HepG2 (cell line): ENCODE measurements around the gene TMEM107. TPM values are rescaled to one million over a fixed set of nuclear protein-coding genes. Genes with fewer than 3 reads are reported as not detected.
A peak's percentile ranks its signal among the peaks of the same experiment; 100 is the strongest.

Source experiments
- ATAC-seq: fragments of 200-7000 bp; cut with Tn5 transposase; 3 replicates; pipeline ENCODE4 v1.9.1; 2020; ENCODE audit warnings: mild to moderate bottlenecking, moderate library complexity
- BruUV-seq: library from RNA; stranded (reverse); fragments of 400-500 nt; replicated peaks from 2 replicates; lab custom pipeline; 2021; lab: Mats Ljungman, UMichigan
- CTCF ChIA-PET: fragments of 300-600 bp; formaldehyde crosslinking; extraction: SDS; loops from one replicate; lab custom pipeline; 2021; ENCODE audit warnings: low total read pairs, inconsistent platforms, low intra/inter-chr PET ratio; lab: Yijun Ruan, JAX
- POLR2A ChIA-PET: fragments of 350-600 bp; sonication (Branson Sonifier 250); formaldehyde crosslinking; loops from one replicate; lab custom pipeline; 2020; ENCODE audit warnings: antibody characterized with exemption, inconsistent platforms; lab: Yijun Ruan, JAX
- DNase-seq: peaks from one replicate; pipeline ENCODE4 v3.0.0-alpha.2; 2015; ENCODE audit warnings: low spot score
- FAIRE-seq: peaks from 3 replicates; lab custom pipeline; 2011; peaks lifted over from hg19 to GRCh38; lab: Jason Lieb, UNC
- H2AFZ ChIP-seq: one replicate; pipeline ENCODE4 v1.6.1; 2011; ENCODE audit warnings: low read length, inconsistent platforms
- H3K27ac ChIP-seq: fragments of 300-600 bp; 3 replicates; pipeline ENCODE4 v1.8.0; 2011; ENCODE audit warnings: mixed run types, mild to moderate bottlenecking, mixed read lengths, low read length, inconsistent platforms; ENCODE audit not compliant: insufficient read depth; ENCODE audit errors: extremely low read length
- H3K27me3 ChIP-seq, 2 experiments: fragments of 200-600 bp in 1 of 2; 2 replicates in 1 of 2; 3 replicates in 1 of 2; pipeline versions ENCODE4 v1.6.0 to v1.8.0; 2011; ENCODE audit warnings: low read length in 2 of 2, mild to moderate bottlenecking in 2 of 2, moderate library complexity in 2 of 2, inconsistent platforms in 1 of 2; ENCODE audit not compliant: insufficient read depth in 2 of 2, control insufficient read depth in 1 of 2
- H3K36me3 ChIP-seq, 2 experiments: fragments of 200-600 bp in 1 of 2; replicated peaks in 1 of 2; 2 replicates in 1 of 2; 3 replicates in 1 of 2; pipeline versions ENCODE4 v1.5.1 to v1.8.0; 2011; ENCODE audit warnings: low read length in 2 of 2, inconsistent platforms in 1 of 2; ENCODE audit not compliant: insufficient read depth in 2 of 2, control insufficient read depth in 1 of 2
- H3K4me1 ChIP-seq: 2 replicates; pipeline ENCODE4 v1.5.1; 2012; ENCODE audit warnings: low read length, inconsistent platforms; ENCODE audit not compliant: insufficient read depth
- H3K4me2 ChIP-seq: 2 replicates; pipeline ENCODE4 v1.6.0; 2011; ENCODE audit warnings: low read depth, low read length, inconsistent platforms
- H3K4me3 ChIP-seq, 3 experiments: fragments of 200-600 bp in 1 of 3; sonication (generic), shearing (Covaris generic) in 1 of 3; replicated peaks in 1 of 3; 2 replicates each; pipeline ENCODE4 v1.5.1; 2011 to 2016; ENCODE audit warnings: low read length in 3 of 3, inconsistent platforms in 2 of 3, low read depth in 2 of 3, mild to moderate bottlenecking in 2 of 3, control low read depth in 1 of 3, mixed read lengths in 1 of 3; ENCODE audit not compliant: insufficient read depth in 1 of 3
- H3K79me2 ChIP-seq: one replicate; pipeline ENCODE4 v1.6.1; 2011; ENCODE audit warnings: low read length, inconsistent platforms; ENCODE audit not compliant: insufficient read depth
- H3K9ac ChIP-seq: 2 replicates; pipeline ENCODE4 v1.6.0; 2011; ENCODE audit warnings: mild to moderate bottlenecking, low read depth, low read length, inconsistent platforms; ENCODE audit not compliant: insufficient read depth
- H3K9me3 ChIP-seq: 2 replicates; pipeline ENCODE4 v1.5.1; 2012; ENCODE audit warnings: mild to moderate bottlenecking, low read length
- H4K20me1 ChIP-seq: 2 replicates; pipeline ENCODE4 v1.6.0; 2011; ENCODE audit warnings: inconsistent platforms, mild to moderate bottlenecking, low read length, moderate library complexity; ENCODE audit not compliant: insufficient read depth
- FLYWCH1 ChIP-seq: sonication (generic); formaldehyde crosslinking; IDR thresholded peaks from 2 replicates; pipeline ENCODE4 v1.8.1; 2023; ENCODE audit warnings: mild to moderate bottlenecking, missing genetic modification reagents
- TFE3 ChIP-seq: IDR thresholded peaks from 2 replicates; pipeline ENCODE4 v1.6.1; 2016
- ZBTB39 ChIP-seq: sonication (generic); formaldehyde crosslinking; IDR thresholded peaks from 2 replicates; pipeline ENCODE4 v1.5.0; 2020; ENCODE audit warnings: missing genetic modification reagents
- ZFX ChIP-seq: sonication (generic); formaldehyde crosslinking; IDR thresholded peaks from 2 replicates; pipeline ENCODE4 v1.4.0; 2020; ENCODE audit warnings: mild to moderate bottlenecking, low read depth, missing genetic modification reagents, moderate library complexity
- ZNF704 ChIP-seq: sonication (generic); formaldehyde crosslinking; IDR thresholded peaks from 2 replicates; pipeline ENCODE4 v1.8.1; 2023; ENCODE audit warnings: mild to moderate bottlenecking, inconsistent platforms, moderate library complexity, missing genetic modification reagents, borderline replicate concordance
- WGBS: methylation state at CpG from one replicate; pipeline ENCODE4 v1.1.6; 2017; ENCODE audit warnings: low lambda C conversion rate; 5-methylcytosine and 5-hydroxymethylcytosine counted together
- in situ Hi-C: cut with HindIII; loops from 2 replicates; pipeline ENCODE4 v1.10.0; 2017; ENCODE audit warnings: low pct_unique_long_range_greater_than_20kb; ENCODE audit not compliant: extremely low pct_ligation_motif_present
- intact Hi-C: fragments of 100-400 bp; cut with micrococcal nuclease; formaldehyde crosslinking; loops from one replicate; pipeline ENCODE4 v1.10.0; 2022; ENCODE audit not compliant: unreplicated experiment
- polyA plus RNA-seq, 8 experiments: library from polyadenylated mRNA; depleted of rRNA in 3 of 8; stranded (reverse) in 7 of 8; unstranded in 1 of 8; fragments of >200 nt; fragmentation: Illumina TruSeq in 4 of 8; extraction: Trizol in 4 of 8; gene quantifications; 2 replicates each; pipeline versions ENCODE4 v1.2.1 to v1.2.3, GENCODE V29; 2011 to 2016; ENCODE audit warnings: low read depth in 4 of 8, missing spikeins in 1 of 8, mixed read lengths in 1 of 8; ENCODE audit not compliant: insufficient read depth in 1 of 8
- total RNA-seq, 5 experiments: library from RNA; depleted of rRNA; stranded (reverse); fragments of >200 nt; fragmentation: Illumina TruSeq; extraction: Trizol; gene quantifications; 2 replicates each; pipeline ENCODE4 v1.2.3, GENCODE V29; 2016; ENCODE audit warnings: low read depth in 1 of 5

The TMEM107 gene
- total and polyA plus RNA-seq, 2 of the 13 experiments (the other 11 are each of a cell fraction or from before 2014, with no cell fraction given), result 7.2 to 15.3 TPM

- H3K4me3 ChIP-seq, result peak overlapping the region; percentile 58 to 70 (median 63)
- TF ChIP-seq ZNF704 (CRISPR knock-in tag), result no peak
- no peak for TF ChIP-seq TFE3 (CRISPR knock-in tag)
- H4K20me1 ChIP-seq, result no peaks in the 10 kb centered on the region
- H3K79me2 ChIP-seq, result peaks cover 6% of the 10 kb centered on the region
- BruUV-seq, result no TSS peak
- ATAC-seq, result no peak
- no peak overlapping the region for H2AFZ ChIP-seq
- no peak for DNase-seq
- POLR2A ChIA-PET, result interaction anchor here (0.6 to 1.9 kb wide), 5 partner anchors 17 to 65 kb away, joined by 3 to 34 read pairs (median 8); partner anchors contain the start of gene ALOXE3
- 64% methylated on average over 7 of the region's 11 CpGs for WGBS
- no peaks in the 10 kb centered on the region for H3K9me3 ChIP-seq
- H3K27me3 ChIP-seq, result no peaks in the 10 kb centered on the region
- intact Hi-C loops, result no loop called here
- peaks cover 68% of the 10 kb centered on the region for H3K4me1 ChIP-seq
- peak overlapping the region; percentile 76 for H3K9ac ChIP-seq
- in situ Hi-C loops, result loop anchor here (5.0 kb wide), 1 partner anchor 34 kb away; the partner anchor contains the start of gene HES7
- H3K27ac ChIP-seq, result peak overlapping the region; percentile 64
- CTCF ChIA-PET, result no interaction called here
- FAIRE-seq, result no peak
- H3K4me2 ChIP-seq, result peak overlapping the region; percentile 97
- peaks cover 1 to 4% of the 10 kb centered on the region in 2 experiments; a peak in 3 of 5 replicates for H3K36me3 ChIP-seq
These were observed 20.3 kb downstream of the TMEM107 start for GRCh38 chr17:8155996-8156245.

GRCh38 chr17:8155231-8155995, 20.8 kb downstream of the TMEM107 start:
- H3K4me2 ChIP-seq, result peak overlapping the region; percentile 97
- peak overlapping the region; percentile 64 for H3K27ac ChIP-seq
- H4K20me1 ChIP-seq, result no peaks in the 10 kb centered on the region
- no peak for DNase-seq
- peak overlapping the region; percentile 58 to 70 (median 63) for H3K4me3 ChIP-seq
- H3K4me1 ChIP-seq, result peaks cover 66% of the 10 kb centered on the region
- intact Hi-C loops, result no loop called here
- H3K27me3 ChIP-seq, result no peaks in the 10 kb centered on the region
- peaks cover 4% of the 10 kb centered on the region for H3K79me2 ChIP-seq
- in situ Hi-C loops, result loop anchor here (5.0 kb wide), 1 partner anchor 33 kb away; the partner anchor contains the start of gene HES7
- peak overlapping the region; percentile 76 for H3K9ac ChIP-seq
- FAIRE-seq, result no peak
- no peak overlapping the region for H2AFZ ChIP-seq
- 37% methylated on average over 14 of the region's 14 CpGs for WGBS
- ChIA-PET POLR2A (interaction anchor here (0.7 to 2.6 kb wide), 4 partner anchors 8 to 37 kb away, joined by 4 to 16 read pairs (median 8); partner anchors contain the start of genes ALOXE3 and TMEM107), CTCF (no interaction called here)
- no peak for ATAC-seq
- H3K9me3 ChIP-seq, result no peaks in the 10 kb centered on the region
- TF ChIP-seq FLYWCH1 (no peak), ZFX (CRISPR knock-in tag) (peak; percentile 5; the same call in 1 of the 2 replicates), ZBTB39 (CRISPR knock-in tag) (no peak)
- TSS peak; percentile 66 for BruUV-seq
- H3K36me3 ChIP-seq, result no peaks in the 10 kb centered on the region; a peak in 1 of 5 replicates
